PC-9 (cell line): Measurements from ENCODE around the gene TANC1.

Experiments used
- EZH2 ChIP-seq: fragments of 200-600 bp; sonication (generic); IDR thresholded peaks from 2 replicates; pipeline ENCODE4 v1.8.0; 2017; ENCODE audit warnings: antibody characterized with exemption, low read depth
- TF ChIP-seq, protein P1 (sequence below): fragments of 200-600 bp; sonication (generic); conservative IDR thresholded peaks from 2 replicates; pipeline ENCODE4 v1.6.1; 2017; ENCODE audit warnings: mixed run types, antibody characterized with exemption, mild to moderate bottlenecking, moderate library complexity

DNA sequence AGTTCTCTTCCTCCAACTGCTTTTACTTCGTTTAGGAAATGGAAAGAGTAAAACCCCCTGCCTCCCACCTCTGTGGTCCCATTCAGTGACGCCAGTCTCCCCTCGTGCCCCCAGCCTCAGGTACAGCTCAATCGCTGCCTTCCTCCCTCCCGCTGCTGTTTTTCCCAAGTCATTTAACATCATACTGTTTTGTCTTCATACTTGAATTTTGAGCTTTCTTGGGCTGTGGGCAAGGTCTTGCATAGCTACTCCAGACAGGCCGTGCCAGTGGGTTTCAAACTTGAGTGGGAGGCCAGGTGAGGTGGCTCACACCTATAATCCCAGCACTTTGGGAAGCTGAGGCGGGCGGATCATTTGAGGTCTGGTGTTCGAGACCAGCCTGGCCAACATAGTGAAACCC, 155.3 kb downstream of the TANC1 start:
- no peak for TF ChIP-seq EZH2
- TF ChIP-seq, protein P1, sequence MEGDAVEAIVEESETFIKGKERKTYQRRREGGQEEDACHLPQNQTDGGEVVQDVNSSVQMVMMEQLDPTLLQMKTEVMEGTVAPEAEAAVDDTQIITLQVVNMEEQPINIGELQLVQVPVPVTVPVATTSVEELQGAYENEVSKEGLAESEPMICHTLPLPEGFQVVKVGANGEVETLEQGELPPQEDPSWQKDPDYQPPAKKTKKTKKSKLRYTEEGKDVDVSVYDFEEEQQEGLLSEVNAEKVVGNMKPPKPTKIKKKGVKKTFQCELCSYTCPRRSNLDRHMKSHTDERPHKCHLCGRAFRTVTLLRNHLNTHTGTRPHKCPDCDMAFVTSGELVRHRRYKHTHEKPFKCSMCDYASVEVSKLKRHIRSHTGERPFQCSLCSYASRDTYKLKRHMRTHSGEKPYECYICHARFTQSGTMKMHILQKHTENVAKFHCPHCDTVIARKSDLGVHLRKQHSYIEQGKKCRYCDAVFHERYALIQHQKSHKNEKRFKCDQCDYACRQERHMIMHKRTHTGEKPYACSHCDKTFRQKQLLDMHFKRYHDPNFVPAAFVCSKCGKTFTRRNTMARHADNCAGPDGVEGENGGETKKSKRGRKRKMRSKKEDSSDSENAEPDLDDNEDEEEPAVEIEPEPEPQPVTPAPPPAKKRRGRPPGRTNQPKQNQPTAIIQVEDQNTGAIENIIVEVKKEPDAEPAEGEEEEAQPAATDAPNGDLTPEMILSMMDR: no peak
